Stimulated activated naive CD4-positive, alpha-beta T cell treated with Interleukin-2 at 50 U/mL for 16 hours (primary cell): ENCODE data around the gene TLR5.
"Not testable (repeated sequence)": the region's sequence is repeated elsewhere in the genome, so short reads cannot be mapped to it uniquely, and the experiment has no call there.

Experiments used
- DNase-seq: peaks from one replicate; lab custom pipeline; 2025; lab: John Stamatoyannopoulos, UW

TLR5 gene, protein sequence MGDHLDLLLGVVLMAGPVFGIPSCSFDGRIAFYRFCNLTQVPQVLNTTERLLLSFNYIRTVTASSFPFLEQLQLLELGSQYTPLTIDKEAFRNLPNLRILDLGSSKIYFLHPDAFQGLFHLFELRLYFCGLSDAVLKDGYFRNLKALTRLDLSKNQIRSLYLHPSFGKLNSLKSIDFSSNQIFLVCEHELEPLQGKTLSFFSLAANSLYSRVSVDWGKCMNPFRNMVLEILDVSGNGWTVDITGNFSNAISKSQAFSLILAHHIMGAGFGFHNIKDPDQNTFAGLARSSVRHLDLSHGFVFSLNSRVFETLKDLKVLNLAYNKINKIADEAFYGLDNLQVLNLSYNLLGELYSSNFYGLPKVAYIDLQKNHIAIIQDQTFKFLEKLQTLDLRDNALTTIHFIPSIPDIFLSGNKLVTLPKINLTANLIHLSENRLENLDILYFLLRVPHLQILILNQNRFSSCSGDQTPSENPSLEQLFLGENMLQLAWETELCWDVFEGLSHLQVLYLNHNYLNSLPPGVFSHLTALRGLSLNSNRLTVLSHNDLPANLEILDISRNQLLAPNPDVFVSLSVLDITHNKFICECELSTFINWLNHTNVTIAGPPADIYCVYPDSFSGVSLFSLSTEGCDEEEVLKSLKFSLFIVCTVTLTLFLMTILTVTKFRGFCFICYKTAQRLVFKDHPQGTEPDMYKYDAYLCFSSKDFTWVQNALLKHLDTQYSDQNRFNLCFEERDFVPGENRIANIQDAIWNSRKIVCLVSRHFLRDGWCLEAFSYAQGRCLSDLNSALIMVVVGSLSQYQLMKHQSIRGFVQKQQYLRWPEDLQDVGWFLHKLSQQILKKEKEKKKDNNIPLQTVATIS

GRCh38 chr1:223142795-223143536 lies at the start of gene TLR5:
TLR5 (minus strand) TSS chr1:223143248; CDS start chr1:223113031, 30,217 bp downstream.
- DNase-seq: peak; percentile 81

DNA sequence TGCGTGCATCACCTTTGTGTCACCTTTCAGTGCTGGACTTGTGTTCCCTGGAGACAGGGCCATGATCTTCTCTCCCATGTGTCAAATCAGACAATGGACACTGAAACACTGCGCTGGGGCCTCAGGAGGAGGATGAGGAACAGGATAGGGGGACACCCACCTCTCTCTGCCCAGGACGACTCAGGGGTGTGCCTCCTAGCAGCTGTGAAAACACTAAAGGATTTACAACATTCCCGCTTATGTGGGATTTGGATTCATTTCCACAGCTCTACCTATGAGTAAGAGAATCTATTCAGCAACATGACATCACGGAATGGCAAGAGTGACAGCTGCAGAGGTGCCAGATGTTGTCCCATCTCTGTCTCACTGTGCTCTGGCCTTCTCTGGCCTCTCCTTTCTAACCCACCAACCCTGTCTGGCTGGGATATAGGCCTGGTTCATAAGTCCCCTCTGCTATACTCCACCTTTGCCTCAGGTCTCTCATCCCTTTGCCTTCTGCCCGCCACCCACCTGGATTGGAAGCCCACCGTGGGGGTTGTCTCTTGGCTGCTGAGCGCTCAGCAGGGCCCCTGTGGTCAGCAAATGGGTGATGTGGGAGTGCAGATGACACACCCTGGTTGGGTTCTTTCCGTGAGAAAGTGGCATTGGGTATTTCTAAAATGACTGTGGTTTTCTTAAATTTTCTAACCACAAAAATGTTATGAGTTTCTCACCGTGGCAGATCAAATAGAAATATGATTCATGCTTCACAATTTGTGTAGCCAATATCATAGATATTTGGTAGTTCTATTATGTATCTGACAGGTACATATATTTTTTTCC lies 47.1 kb upstream of the TLR5 start:
- peak; percentile 69 for DNase-seq

DNA sequence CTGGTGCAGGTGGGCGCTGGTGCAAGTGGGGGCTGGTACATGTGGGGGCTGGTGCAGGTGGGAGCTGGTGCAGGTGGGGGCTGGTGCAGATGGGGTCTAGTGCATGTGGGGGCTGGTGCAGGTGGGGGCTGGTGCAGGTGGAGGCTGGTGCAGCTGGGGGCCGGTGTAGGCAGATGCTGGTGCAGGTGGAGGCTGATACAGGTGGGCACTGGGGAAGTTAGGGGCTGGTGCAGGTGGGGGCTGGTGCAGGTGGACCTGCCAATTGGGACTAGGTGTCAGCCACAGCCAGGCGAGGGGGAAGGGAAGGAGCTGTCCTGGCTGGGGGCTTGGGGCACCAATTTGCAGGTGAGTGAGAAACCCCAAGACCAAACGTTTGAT lies 46.5 kb upstream of the TLR5 start:
- no peak for DNase-seq

- DNase-seq: no peak
These were observed 45.7 kb upstream of the TLR5 start for GRCh38 chr1:223188618-223189356.

GRCh38 chr1:223186800-223187199 lies 43.8 kb upstream of the TLR5 start:
- no peak for DNase-seq

GRCh38 chr1:223183268-223183862 lies 40.3 kb upstream of the TLR5 start:
- DNase-seq: no peak

GRCh38 chr1:223180731-223181321 lies 37.8 kb upstream of the TLR5 start:
- no peak for DNase-seq

DNA sequence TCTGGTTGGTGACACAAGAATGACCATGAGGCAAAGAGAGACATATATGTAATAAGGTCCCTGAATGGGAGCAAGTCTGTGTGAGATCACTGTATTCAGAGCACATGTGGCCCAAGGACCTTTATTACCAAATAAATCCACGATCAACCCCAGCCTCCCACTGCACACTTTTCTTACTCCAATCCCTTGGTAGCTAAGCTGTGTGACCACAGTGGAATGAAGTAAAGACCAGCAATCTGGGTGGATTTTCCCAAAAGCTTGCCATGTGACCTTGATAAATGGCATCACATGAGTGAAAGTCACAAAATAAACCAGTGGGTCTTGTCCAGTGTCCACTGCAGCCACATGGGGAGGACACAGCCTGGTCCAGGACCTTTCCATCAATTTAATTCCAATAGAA lies 36.7 kb upstream of the TLR5 start:
- DNase-seq: no peak

DNA sequence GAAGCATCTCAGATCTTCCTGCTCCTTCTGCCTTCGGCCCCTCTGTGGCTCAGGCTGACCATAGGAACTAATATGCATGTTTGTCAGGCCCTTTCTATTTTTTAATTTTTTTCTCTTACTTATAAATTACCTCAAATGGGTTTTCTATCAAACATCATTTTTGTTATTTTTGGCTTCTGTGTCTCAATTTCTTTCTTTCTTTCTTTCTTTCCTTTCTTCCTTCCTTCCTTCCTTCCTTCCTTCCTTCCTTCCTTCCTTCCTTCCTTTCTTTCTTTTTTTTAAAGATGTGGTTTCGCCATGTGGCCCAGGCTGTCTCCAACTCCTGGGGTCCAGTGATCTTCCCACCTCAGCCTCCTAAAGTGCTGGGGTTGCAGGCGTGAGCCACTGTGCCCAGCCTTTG lies 36.2 kb upstream of the TLR5 start:
- no peak for DNase-seq

DNA sequence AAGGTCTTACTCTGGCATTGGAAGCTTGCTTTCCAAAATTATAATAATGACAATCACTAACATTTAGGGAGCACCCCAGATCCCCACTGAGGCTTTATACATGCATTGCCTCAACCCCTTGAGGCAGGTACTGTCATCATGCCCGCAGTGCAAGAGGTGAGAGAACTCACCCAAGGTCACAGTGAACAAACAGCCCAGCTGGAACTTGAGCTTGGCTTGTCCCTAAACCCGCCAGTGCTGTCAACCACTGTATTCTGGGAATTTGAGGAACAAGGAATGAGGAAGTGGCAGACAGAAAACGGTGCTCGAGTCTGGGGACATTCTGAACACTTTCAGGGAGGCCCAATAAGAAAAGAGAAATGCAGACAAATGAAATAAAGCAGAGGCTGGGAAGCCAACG lies 34.6 kb upstream of the TLR5 start:
- no peak for DNase-seq

GRCh38 chr1:223176437-223176836 lies 33.4 kb upstream of the TLR5 start:
- no peak for DNase-seq

GRCh38 chr1:223175633-223176032 lies 32.6 kb upstream of the TLR5 start:
- DNase-seq: no peak

- no peak for DNase-seq
These were observed 32.0 kb upstream of the TLR5 start for GRCh38 chr1:223175032-223175431.

DNA sequence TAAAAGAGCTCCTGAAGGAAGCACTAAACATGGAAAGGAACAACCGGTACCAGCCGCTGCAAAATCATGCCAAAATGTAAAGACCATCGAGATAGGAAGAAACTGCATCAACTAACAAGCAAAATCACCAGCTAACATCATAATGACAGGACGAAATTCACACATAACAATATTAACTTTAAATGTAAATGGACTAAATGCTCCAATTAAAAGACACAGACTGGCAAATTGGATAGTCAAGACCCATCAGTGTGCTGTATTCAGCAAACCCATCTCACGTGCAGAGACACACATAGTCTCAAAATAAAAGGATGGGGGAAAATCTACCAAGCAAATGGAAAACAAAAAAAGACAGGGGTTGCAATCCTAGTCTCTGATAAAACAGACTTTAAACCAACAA lies 26.4 kb upstream of the TLR5 start:
- not testable (repeated sequence) for DNase-seq

DNA sequence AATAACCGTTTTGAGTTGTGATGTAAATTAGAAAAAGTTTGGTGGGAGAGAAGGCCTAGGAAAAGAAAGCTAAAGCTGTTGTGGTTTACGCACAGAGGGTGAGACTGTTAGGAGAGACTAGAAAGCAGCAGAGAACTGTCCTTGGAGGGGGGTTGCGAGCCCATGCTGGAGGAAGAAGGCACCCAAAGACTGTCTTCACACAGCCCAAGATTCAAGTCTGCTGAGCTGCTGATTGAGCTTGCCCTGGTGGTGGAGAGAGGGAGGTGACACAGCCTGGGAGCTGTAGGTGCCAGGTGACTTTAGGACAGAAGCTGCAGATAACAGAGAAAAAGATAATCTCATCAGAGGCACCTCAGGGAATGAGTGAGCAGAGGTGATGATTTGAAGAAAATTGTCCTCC lies 18.3 kb upstream of the TLR5 start:
- DNase-seq: no peak

DNA sequence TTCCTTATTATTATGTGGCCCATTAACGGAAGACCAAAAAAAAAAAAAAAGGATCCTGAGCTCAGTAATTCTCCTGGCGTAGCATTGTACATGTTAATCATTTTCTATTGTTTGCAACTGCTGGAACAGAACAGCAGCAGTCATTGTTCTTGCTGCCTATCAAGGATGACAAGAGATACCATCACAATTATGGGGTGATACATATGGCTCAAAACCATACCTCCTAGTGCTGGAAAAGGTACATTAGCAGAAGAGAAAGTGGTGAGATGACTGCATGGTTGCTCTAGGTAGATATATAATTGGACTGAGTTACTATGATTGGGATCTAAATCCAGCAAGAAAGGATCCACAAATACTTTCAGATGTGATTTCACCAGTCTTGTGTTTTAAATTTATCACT lies 13.3 kb upstream of the TLR5 start:
- no peak for DNase-seq

GRCh38 chr1:223155153-223155552 lies 12.1 kb upstream of the TLR5 start:
- no peak for DNase-seq

DNA sequence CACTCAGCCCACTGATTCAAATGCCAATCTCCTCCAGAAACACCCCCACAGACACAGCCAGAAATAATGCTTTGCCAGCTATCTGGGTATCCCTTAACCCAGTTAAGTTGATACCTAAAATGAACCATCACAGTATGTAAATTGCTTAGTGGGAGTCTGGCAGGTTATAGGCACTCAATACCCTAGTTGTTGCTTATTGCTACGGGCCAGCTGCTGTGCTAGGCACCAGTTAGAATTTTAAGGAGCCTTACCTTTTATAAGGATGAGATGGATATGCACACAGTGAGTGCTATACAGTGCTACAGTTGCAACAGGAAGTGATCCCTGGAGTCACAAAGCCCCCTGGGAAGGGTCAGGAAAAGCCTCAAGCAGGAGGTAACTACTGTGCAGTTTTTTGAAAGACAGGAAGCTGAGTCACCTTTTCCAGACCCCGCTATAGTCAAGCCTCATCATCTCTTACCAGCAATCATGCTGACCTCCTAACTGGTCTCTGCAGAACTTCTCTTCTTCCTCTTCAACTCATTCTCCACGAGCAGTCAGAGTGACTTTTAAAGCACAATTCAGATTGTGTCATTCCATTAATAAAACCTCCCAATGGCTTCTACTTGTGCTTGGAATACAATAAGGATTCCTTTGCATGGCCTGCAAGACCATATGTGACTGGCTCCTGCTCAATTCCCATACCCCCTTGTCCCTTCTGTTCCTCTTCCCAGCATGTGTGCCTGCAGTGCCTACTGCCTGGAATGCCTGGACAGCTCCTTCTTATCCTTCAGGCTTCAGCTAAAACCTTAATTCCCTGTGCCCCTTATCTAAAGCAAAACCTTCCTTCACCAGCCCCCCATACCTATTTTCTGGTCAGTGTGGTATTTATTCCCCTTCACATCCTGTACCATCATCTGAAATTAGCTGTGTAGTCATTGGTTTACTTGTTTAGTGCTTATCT lies 10.4 kb upstream of the TLR5 start:
- DNase-seq: no peak

- no peak for DNase-seq
These were observed 9.4 kb upstream of the TLR5 start for GRCh38 chr1:223152399-223152798.
